Measurements from ENCODE around the gene NOS1AP.

The NOS1AP gene

GRCh38 chr1:162305969-162306368, 236.5 kb downstream of the NOS1AP start:
- DNase-seq = no peak

DNA sequence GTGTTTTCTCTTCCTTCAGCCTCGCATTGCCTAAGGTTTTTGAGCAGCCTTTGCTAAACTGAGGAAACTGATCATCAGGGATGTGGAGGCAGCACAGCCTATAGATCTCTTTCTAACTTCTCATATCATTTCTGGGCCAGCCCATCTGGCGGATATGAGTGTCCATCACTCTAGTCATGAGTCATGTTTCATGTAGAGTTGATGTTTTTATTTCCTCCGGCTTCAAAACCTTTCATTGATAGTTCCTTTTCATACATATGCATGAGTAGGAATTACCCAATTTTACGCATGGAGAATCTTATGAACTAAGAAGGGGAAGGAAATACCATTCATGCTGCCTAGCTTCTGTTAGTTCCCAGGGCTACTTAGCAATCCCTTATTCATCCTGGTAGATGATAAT, 240.8 kb downstream of the NOS1AP start:
- no peak for DNase-seq

- no peak for DNase-seq
Measured at GRCh38 chr1:162314206-162314605, 244.7 kb downstream of the NOS1AP start.

DNA sequence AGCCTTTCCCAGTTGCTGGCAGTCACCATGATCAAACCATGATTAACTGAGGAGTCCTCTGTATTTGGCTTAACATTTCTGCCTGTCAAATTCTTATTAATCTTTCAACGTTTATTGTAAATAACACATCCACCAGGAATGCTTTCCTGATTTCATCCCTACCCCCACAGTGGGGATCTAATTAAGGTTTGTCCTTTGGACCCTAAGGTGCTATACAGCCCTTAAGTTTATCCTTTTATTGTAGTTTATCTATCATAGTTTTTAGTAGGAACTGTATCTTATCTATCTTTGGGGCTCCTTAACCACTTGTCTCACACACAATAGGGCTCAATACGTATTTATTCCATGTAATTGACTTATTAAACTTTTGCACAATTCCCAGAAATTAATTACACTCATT, 246.2 kb downstream of the NOS1AP start:
- DNase-seq = no peak

- no peak for DNase-seq
Measured at GRCh38 chr1:162316187-162316586, 246.7 kb downstream of the NOS1AP start.

- DNase-seq = no peak
Measured at GRCh38 chr1:162317621-162318020, 248.1 kb downstream of the NOS1AP start.

- no peak for DNase-seq
Measured at GRCh38 chr1:162319493-162320175, 250.1 kb downstream of the NOS1AP start.

- no peak for DNase-seq
Measured at GRCh38 chr1:162321809-162322422, 252.4 kb downstream of the NOS1AP start.

DNA sequence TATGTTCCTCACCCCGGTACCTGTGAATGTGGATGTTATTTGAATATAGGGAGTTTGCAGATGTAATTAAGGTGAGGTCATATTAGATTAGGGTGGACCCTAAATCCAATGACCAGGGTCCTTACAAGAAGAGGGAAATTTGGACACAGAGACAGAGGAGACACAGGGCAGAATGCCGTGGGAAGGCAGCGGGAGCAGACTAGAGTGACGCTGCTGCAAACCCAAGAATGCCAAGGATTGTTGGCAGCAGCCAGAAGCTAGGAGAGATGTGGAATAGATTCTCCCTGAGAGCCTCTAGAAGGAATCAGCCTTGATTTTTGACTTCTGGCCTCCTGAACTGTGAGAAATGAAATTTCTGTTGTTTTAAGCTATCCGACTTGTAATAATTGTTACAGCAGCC, 253.5 kb downstream of the NOS1AP start:
- DNase-seq = no peak

- no peak for DNase-seq
Measured at GRCh38 chr1:162324396-162324795, 254.9 kb downstream of the NOS1AP start.

GRCh38 chr1:162326559-162326958, 257.1 kb downstream of the NOS1AP start:
- DNase-seq = no peak

DNA sequence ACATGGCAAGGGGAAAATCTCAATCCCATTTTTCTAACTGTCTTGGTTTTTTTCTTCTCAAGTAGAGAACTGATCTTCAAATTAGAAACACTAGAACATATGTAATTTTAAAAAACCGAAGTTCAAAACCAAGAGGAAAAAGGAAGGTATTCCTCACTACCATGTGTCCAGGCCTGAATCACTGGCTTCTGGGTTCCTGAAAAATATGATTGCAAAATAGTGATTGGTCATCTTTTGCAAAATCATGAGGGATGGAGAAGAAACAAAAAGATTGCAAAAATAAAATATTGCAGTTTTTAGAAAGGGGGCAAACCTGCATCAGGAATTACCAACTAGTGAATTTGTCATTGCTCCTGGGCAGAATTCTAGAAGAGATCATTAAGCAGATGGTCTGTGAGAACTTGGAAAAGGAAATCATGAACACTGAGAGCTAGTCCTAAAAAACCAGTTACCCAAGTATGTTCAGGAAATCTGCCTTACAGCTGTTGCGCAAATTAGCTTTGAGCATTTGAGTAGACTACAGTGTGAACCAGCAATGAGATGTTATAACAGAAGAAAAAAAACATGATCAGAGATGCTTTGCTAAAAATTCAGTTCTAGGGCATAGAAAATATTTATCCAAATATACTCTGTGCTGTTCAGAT, 257.8 kb downstream of the NOS1AP start:
- DNase-seq = no peak

DNA sequence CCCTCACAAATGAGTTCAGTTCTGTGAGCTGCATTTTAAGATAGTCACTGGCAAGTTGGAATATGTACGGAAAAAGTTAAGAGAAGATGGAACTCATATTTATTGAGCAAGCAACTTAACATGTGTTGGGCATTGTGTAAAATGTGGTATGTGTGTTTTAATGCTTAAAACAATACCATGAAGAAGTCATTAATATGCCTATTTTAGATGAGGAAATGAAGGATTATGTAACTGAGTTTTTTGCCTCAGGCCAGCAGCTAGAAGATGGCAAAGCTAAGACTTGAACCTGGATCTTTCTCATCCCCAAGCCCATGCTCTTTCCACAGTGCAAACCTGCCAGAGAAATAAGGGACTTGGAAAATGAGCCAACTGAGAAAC, 258.3 kb downstream of the NOS1AP start:
- no peak for DNase-seq

GRCh38 chr1:162328512-162328911, 259.0 kb downstream of the NOS1AP start:
- no peak for DNase-seq

DNA sequence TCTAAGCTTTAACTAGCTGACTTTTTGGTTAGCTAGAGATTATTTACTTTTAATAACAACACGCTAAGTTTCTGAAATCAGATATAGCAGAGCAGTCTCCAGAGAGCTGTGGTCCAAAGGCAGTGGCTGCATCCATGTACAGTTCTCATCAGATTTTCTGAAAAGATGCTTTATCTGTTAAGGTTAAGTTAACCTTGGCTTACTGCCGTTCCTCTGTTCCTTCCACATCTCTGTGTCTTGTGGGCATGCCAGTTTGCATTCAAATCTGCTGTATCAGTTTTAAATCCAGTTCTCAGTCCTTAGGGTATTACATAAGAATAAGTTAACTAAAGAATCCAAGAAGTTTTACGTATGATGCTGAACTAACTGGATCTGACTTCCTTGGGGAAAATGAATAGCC, 260.3 kb downstream of the NOS1AP start:
- DNase-seq = no peak

- DNase-seq = no peak
Measured at GRCh38 chr1:162333991-162334390, 264.5 kb downstream of the NOS1AP start.

- DNase-seq = no peak
Measured at GRCh38 chr1:162335126-162335525, 265.6 kb downstream of the NOS1AP start.

GRCh38 chr1:162336621-162337285, 267.3 kb downstream of the NOS1AP start:
- DNase-seq = no peak

GRCh38 chr1:162342452-162342983, 273.0 kb downstream of the NOS1AP start:
- DNase-seq = no peak

- no peak for DNase-seq
Measured at GRCh38 chr1:162343470-162343869, 274.0 kb downstream of the NOS1AP start.

DNA sequence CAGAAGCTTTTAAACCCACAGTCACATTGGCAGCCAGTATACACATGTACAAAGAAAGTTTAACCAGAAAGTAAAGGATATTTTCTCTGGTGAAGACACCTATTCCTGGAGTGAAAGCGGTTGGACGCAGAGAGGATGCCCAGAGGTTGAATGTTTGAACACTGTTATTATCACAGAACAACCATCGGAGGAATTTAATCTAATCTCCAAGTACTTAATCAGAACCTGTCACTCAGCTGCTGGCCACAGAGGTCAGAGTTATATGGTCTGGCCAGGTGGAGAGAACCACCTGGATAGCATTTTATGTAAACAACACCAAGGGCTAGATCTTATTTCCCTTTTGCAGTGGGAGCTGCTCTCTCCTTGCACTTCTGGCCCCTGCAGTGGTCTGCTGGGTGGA, 277.8 kb downstream of the NOS1AP start:
- DNase-seq = no peak

DNA sequence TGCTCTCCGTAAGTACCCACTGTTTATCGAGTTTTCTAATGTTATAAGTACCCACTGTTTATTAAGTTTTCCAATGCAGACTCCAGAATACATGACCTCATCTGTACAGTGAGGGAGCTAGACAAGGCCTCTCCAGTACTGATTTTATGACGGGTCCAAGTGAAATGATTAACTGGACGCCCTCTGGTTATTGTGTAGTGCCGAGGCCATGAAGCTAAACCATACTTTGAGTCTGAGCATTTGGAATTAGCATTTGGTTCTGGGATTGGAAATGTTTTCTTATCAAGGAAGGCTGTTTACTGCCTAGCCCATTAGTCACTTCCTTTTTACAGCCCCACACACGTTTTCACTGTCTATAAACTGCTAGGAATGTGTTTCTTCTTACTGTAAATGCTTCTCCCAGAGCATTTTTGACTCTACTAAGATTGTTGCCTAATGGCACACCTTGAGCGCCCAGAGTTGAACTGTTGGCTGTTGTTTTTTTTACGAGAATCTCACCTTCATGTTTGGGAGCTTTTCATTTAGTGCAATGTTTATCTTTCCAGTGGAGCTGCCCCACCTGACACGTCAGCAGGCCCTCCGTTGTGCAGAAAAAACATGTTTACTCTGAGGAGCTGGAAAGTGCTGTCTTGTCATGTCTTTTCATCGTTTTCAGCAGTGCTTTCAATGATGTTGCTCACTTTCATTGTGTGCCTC, 280.3 kb downstream of the NOS1AP start:
- DNase-seq = no peak

GRCh38 chr1:162351246-162351842, 281.9 kb downstream of the NOS1AP start:
- no peak for DNase-seq

All from stimulated activated naive CD4-positive, alpha-beta T cell treated with Interleukin-2 at 50 U/mL for 16 hours (primary cell).